GM13976 (cell line): ENCODE data around the gene SERPINB6.

Experiments used
- DNase-seq: peaks from one replicate; pipeline ENCODE4 v3.0.0; 2012; ENCODE audit warnings: low spot score
- CTCF ChIP-seq: IDR thresholded peaks from 2 replicates; pipeline ENCODE4 v1.5.1; 2012; ENCODE audit warnings: borderline replicate concordance, mild to moderate bottlenecking; ENCODE audit not compliant: insufficient read depth; ENCODE audit errors: extremely low read depth, missing control alignments, control extremely low read depth
- in situ Hi-C: fragments of 300-500 bp; cut with MboI; formaldehyde crosslinking; loops from one replicate; pipeline ENCODE4 v1.12.0; 2022; ENCODE audit warnings: low sequenced_read_pairs, mixed read lengths, inconsistent platforms; ENCODE audit not compliant: unreplicated experiment

Gene SERPINB6

GRCh38 chr6:2971420-2972218 is at the start of gene SERPINB6:
SERPINB6 (minus strand) TSS chr6:2971567; CDS start chr6:2959332, 12,235 bp downstream.
- in situ Hi-C loops: no loop called here
- DNase-seq: peak; percentile 57
- no peak for TF ChIP-seq CTCF

- in situ Hi-C loops: no loop called here
- no peak for DNase-seq
Measured at GRCh38 chr6:3019749-3020320, 48.5 kb upstream of the SERPINB6 start.

GRCh38 chr6:3019065-3019464 is 47.7 kb upstream of the SERPINB6 start:
- no peak for DNase-seq
- in situ Hi-C loops: no loop called here
- no peak for TF ChIP-seq CTCF

More at GRCh38 chr6:3019749-3020320, 48.5 kb upstream of the SERPINB6 start:
- TF ChIP-seq CTCF: no peak

GRCh38 chr6:3017304-3017703 is 45.9 kb upstream of the SERPINB6 start:
- no peak for DNase-seq
- in situ Hi-C loops: no loop called here
- no peak for TF ChIP-seq CTCF

- no peak for TF ChIP-seq CTCF
- no peak for DNase-seq
- in situ Hi-C loops: no loop called here
Measured at GRCh38 chr6:3016473-3017280, 45.3 kb upstream of the SERPINB6 start.

- in situ Hi-C loops: no loop called here
- no peak for TF ChIP-seq CTCF
- DNase-seq: no peak
Measured at GRCh38 chr6:3015144-3015543, 43.8 kb upstream of the SERPINB6 start.
